Activated naive CD4-positive, alpha-beta T cell (primary cell): Measurements from ENCODE around the gene KIAA0586.
"Not testable (repeated sequence)": the region's sequence is repeated elsewhere in the genome, so short reads cannot be mapped to it uniquely, and the experiment has no call there.

Source experiments
- DNase-seq, 4 experiments: peaks; one replicate each; lab custom pipeline; 2025; lab: John Stamatoyannopoulos, UW

The KIAA0586 gene

GRCh38 chr14:58549105-58549757 lies 121.7 kb downstream of the KIAA0586 start:
- DNase-seq = no peak

GRCh38 chr14:58553959-58554358 lies 126.4 kb downstream of the KIAA0586 start:
- no peak for DNase-seq

DNA sequence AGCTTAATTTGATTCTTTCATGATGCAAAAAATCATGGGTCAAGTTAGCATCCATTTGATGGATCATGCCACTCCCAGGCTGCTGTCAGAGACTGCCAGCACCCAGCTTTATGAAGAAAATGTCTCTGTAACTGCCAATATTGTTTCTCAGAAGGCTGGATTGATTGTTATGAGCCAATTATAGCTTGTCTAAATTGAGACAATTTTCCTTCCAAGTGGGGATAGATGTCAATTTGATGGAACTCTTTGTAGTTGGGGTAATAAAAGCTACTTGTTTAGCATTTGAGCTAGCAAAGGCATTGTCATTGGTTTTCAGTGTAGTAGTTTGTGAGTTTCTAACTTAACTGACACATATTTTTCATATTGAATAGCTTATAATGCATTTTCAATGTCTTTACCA lies 128.1 kb downstream of the KIAA0586 start:
- no peak for DNase-seq

- no peak for DNase-seq
These were observed 129.7 kb downstream of the KIAA0586 start for GRCh38 chr14:58557242-58557641.

DNA sequence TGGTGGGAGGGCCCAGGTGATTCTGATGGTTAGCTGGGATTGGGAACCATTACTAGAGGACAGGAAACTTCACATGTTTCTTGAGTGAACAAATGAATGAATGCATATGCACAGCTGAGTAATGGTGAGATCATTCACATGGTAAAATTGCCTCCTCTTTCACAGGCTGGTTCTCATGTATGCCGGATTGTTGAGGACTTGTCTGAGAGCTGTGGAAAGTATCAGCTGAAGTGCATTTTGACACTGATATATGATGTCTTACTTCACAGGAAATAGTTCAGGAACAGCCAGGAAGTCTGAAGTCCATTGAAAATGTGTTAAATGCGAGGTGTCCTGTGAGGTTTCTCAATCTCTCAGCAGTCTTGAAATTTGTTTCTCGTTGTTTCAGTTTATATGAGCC lies 132.7 kb downstream of the KIAA0586 start:
- no peak for DNase-seq

DNA sequence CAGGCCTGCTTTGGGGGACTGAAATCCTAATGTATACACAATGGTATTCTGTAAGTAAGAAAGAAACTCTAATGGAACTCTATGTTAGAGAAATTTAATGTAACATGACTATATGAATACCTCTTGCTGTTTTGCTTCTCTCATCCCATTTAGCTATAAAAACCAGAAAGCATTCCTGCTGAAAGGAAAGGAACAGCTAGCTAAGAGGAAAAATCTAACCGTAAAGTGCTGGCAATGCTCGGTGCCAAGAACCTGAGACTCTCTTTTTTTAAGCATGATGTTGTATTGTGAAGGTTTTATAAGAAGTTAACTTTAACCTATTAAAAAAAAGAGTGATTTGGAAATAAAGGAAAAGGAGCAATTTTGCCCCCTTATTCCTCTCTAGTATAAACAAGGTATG lies 134.6 kb downstream of the KIAA0586 start:
- no peak for DNase-seq

DNA sequence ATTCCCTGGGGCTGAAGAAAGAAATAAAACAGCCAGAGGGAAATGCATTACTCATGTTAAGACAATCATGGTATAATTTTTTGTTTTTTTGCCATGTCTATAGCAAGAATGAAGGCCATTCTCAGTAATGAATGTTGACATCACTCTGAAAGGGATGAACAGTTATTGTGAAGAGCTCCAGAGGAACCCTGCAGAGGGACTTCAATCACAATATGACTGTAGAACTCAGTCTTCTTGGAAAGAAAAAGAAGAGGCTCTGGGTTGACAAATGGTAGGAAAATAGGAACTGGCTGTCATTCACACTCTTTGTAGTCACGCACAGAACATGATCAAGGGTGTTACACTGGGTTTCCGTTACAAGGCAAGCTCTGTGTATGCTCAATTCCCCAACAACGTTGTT lies 136.5 kb downstream of the KIAA0586 start:
- DNase-seq = no peak

GRCh38 chr14:58565832-58566231 lies 138.3 kb downstream of the KIAA0586 start:
- no peak for DNase-seq

DNA sequence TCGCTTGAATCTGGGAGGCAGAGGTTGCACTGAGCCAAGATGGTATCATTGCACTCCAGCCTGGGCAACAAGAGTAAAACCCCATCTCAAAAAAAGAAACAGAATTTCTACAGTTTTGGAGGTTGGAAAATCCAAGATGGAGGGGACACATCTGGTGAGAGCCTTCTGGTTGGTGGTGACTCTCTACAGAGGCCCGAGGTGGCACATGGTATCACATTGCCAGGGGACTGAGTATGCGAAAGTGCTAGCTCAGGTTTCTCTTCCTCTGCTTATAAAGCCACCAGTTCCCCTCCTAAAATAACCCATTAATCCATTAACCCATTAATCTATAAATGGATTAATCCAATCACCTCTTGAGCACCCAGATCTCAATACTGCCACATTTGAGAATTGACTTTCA lies 139.5 kb downstream of the KIAA0586 start:
- no peak for DNase-seq

GRCh38 chr14:58568322-58568721 lies 140.8 kb downstream of the KIAA0586 start:
- no peak for DNase-seq

DNA sequence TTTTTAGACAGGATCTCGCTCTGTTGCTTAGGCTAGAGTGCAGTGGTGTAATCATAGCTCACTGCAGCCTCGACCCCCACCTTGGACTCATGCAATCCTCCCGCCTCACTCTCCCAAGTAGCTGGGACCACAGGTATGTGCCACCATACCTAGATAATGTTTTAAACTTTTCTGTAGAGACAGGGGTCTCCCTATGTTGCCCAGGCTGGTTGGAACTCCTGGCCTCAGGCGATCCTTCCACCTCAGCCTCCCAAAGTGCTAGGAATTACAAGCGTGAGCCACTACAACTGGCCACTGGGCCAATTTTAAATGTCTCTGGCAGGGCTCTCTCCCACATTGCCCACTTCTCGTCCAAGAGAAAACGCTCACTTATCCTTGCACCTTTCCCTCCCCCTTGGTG lies 143.7 kb downstream of the KIAA0586 start:
- no peak for DNase-seq

GRCh38 chr14:58571769-58572472 lies 144.4 kb downstream of the KIAA0586 start:
- DNase-seq = peak in 3 of 4 experiments; percentile 2 to 14 (median 10)

GRCh38 chr14:58572473-58572853 lies 144.9 kb downstream of the KIAA0586 start:
- DNase-seq = no peak

DNA sequence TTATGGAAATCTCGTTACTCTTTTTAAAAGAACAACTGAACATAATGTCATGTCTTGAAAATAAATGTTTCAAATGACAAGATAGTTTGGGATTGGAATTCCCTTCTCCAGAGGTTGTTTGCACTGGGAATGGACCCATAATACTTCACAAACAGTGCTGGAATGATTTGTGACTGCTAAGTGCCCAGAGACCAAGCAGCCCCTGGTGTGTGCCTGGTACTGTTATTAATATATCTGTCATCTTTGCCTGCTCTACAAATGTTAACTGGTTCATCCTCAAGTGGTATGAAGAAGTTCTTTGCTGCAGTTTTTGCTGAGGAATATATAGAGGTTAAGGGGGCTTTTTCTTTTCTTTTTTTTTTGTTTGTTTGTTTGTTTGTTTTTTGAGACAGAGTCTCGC lies 145.3 kb downstream of the KIAA0586 start:
- DNase-seq = no peak

- no peak for DNase-seq
These were observed 147.1 kb downstream of the KIAA0586 start for GRCh38 chr14:58574623-58575022.

DNA sequence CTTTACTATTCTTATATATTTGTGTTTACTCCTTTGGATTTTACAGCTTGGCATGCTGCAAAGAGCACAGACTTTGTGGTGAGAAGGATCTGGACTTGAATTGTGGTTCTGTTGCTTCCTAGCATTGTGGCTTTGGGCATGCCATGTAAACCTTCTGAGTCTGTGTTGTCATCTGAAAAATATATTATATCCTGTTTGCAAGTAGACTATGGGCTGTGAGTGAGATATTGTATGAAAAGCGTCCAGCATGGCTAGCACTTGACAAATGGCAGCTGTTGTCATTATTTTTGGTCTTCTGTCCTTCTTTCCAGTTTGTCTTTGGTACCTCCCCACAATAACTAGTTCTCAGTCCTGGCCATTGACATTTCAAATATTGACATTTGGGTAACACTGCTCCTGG lies 148.4 kb downstream of the KIAA0586 start:
- no peak for DNase-seq

GRCh38 chr14:58580035-58580434 lies 152.5 kb downstream of the KIAA0586 start:
- DNase-seq = not testable (repeated sequence)

DNA sequence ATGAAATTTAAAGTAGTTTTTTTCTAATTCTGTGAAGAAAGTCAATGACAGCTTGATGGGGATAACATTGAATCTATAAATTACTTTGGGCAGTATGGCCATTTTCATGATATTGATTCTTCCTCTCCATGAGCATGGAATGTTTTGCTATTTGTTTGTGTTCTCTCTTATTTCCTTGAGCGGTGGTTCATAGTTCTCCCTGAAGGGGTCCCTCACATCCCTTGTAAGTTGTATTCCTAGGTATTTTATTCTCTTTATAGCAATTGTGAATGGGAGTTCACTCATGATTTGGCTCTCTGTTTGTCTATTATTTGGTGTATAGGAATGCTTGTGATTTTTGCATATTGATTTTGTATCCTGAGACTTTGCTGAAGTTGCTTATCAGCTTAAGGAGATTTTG lies 153.9 kb downstream of the KIAA0586 start:
- DNase-seq = not testable (repeated sequence)

GRCh38 chr14:58584383-58584782 lies 156.9 kb downstream of the KIAA0586 start:
- DNase-seq = no peak

DNA sequence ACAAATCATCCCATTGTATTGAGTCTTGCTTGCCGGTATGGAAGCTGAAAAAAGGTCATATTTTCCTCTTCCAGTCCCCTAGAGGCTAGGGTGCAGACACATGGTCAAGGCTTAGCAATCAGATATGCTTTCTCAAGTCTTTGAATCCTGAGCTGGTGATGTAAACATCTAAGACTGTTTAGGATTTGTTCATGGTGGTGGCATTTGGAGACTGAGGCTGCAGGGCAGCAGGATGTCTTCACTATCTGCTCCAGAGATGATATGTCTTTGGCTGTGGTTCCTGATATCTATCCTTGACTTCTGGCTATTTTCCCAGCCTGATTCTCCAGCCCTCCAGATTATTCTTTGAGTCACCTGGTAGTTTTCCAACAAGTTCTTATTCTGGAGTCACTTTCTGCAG lies 159.8 kb downstream of the KIAA0586 start:
- no peak for DNase-seq

DNA sequence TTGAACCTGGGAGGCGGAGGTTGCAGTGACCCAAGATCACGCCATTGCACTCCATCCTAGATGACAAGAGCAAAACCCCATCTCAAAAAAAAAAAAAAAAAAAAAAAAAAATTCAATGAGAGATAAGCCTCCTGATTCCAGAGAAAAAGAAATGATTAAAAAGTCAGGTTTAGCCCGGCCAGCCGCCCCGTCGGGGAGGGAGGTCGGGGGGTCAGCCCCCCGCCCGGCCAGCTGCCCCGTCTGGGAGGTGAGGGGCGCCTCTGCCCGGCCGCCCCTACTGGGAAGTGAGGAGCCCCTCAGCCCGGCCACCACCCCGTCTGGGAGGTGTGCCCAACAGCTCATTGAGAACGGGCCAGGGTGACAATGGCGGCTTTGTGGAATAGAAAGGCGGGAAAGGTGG lies 160.8 kb downstream of the KIAA0586 start:
- DNase-seq = not testable (repeated sequence)

DNA sequence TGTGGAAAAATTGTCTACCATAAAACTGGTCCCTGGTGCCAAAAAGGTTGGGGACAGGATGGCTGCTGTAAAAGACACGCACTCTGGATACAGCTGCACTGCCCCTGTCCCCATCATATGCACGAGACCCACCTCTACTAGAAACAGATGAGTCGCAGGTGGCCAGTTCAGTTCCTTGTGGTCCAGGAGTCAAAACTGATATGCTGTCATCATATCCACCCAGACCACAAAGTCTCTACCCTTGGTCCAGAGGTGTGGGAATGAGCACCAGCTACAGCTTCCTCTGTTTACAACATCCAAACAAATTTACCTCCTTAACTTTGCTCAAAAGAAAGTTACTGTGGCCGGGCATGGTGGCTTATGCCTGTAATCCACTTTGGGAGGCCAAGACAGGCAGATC lies 166.5 kb downstream of the KIAA0586 start:
- DNase-seq = no peak

GRCh38 chr14:58597041-58597440 lies 169.5 kb downstream of the KIAA0586 start:
- no peak for DNase-seq
